HG02798 (cell line): Measurements from ENCODE around the gene DRD2.

ENCODE experiments used
- ATAC-seq: cut with Tn5 transposase; IDR thresholded peaks from one replicate; pipeline ENCODE4 v1.9.1; 2021; ENCODE audit warnings: mild to moderate bottlenecking; ENCODE audit not compliant: unreplicated experiment, poor library complexity

DRD2 gene

GRCh38 chr11:113405724-113406478 is 69.3 kb downstream of the DRD2 start:
- no peak for ATAC-seq

- no peak for ATAC-seq
Observed at GRCh38 chr11:113404859-113405430, 70.3 kb downstream of the DRD2 start.

- no peak for ATAC-seq
Observed at GRCh38 chr11:113401718-113402117, 73.5 kb downstream of the DRD2 start.

- ATAC-seq = no peak
Observed at GRCh38 chr11:113400631-113401230, 74.5 kb downstream of the DRD2 start.

GRCh38 chr11:113398669-113399430 is 76.3 kb downstream of the DRD2 start:
- no peak for ATAC-seq

GRCh38 chr11:113397821-113398220 is 77.4 kb downstream of the DRD2 start:
- no peak for ATAC-seq

GRCh38 chr11:113397212-113397611 is 78.0 kb downstream of the DRD2 start:
- no peak for ATAC-seq

- ATAC-seq = no peak
Observed at GRCh38 chr11:113396690-113397089, 78.5 kb downstream of the DRD2 start.

- no peak for ATAC-seq
Observed at GRCh38 chr11:113395782-113396336, 79.3 kb downstream of the DRD2 start.

GRCh38 chr11:113394919-113395318 is 80.3 kb downstream of the DRD2 start:
- no peak for ATAC-seq

GRCh38 chr11:113393501-113393985 is 81.7 kb downstream of the DRD2 start:
- no peak for ATAC-seq

- ATAC-seq = no peak
Observed at GRCh38 chr11:113392236-113392921, 82.8 kb downstream of the DRD2 start.

- no peak for ATAC-seq
Observed at GRCh38 chr11:113389272-113389671, 85.9 kb downstream of the DRD2 start.

- no peak for ATAC-seq
Observed at GRCh38 chr11:113387605-113388211, 87.5 kb downstream of the DRD2 start, which contains the start of gene ANKK1. ANKK1 (plus strand) TSS chr11:113387779; CDS start chr11:113387885, 106 bp downstream.

GRCh38 chr11:113386866-113387265 is 88.3 kb downstream of the DRD2 start:
- no peak for ATAC-seq

- no peak for ATAC-seq
Observed at GRCh38 chr11:113385749-113386148, 89.4 kb downstream of the DRD2 start.

GRCh38 chr11:113384551-113384950 is 90.6 kb downstream of the DRD2 start:
- ATAC-seq = no peak

GRCh38 chr11:113382121-113382520 is 93.1 kb downstream of the DRD2 start:
- no peak for ATAC-seq

- no peak for ATAC-seq
Observed at GRCh38 chr11:113378692-113379091, 96.5 kb downstream of the DRD2 start.
